ENCODE results near the gene TBC1D9. TPM values are rescaled to one million over a fixed set of nuclear protein-coding genes. Genes with fewer than 3 reads are reported as not detected.

Gene TBC1D9
- total RNA-seq, 1 donor = 28.7 TPM

GRCh38 chr4:140690093-140690492 lies 66.1 kb downstream of the TBC1D9 start:
- H3K4me3 ChIP-seq (ENCODE audit: low read depth, low read length) = no peak overlapping the region
- TF ChIP-seq CTCF (IDR thresholded peaks at IDR 0.05; ENCODE audit: insufficient read depth, low read length) = no peak
- DNase-seq (ENCODE audit: low read depth) = no peak

GRCh38 chr4:140689623-140690022 lies 66.6 kb downstream of the TBC1D9 start:
- no peak overlapping the region for H3K4me3 ChIP-seq (ENCODE audit: low read depth, low read length)
- no peak for TF ChIP-seq CTCF (IDR thresholded peaks at IDR 0.05; ENCODE audit: insufficient read depth, low read length)
- DNase-seq (ENCODE audit: low read depth) = no peak

GRCh38 chr4:140688711-140689598 lies 67.2 kb downstream of the TBC1D9 start:
- no peak for TF ChIP-seq CTCF (IDR thresholded peaks at IDR 0.05; ENCODE audit: insufficient read depth, low read length)
- peak; percentile 16 for DNase-seq (ENCODE audit: low read depth)
- H3K4me3 ChIP-seq (ENCODE audit: low read depth, low read length) = no peak overlapping the region

- H3K4me3 ChIP-seq (ENCODE audit: low read depth, low read length) = no peak overlapping the region
- DNase-seq (ENCODE audit: low read depth) = no peak
- no peak for TF ChIP-seq CTCF (IDR thresholded peaks at IDR 0.05; ENCODE audit: insufficient read depth, low read length)
Observed at GRCh38 chr4:140686796-140687195, 69.4 kb downstream of the TBC1D9 start.

- no peak for DNase-seq (ENCODE audit: low read depth)
Observed at GRCh38 chr4:140684314-140684713, 71.9 kb downstream of the TBC1D9 start.

GRCh38 chr4:140681201-140681600 lies 75.0 kb downstream of the TBC1D9 start:
- no peak overlapping the region for H3K4me3 ChIP-seq (ENCODE audit: low read depth, low read length)
- DNase-seq (ENCODE audit: low read depth) = no peak
- no peak for TF ChIP-seq CTCF (IDR thresholded peaks at IDR 0.05; ENCODE audit: insufficient read depth, low read length)

More at GRCh38 chr4:140684314-140684713, 71.9 kb downstream of the TBC1D9 start:
- TF ChIP-seq CTCF (IDR thresholded peaks at IDR 0.05; ENCODE audit: insufficient read depth, low read length) = no peak
- no peak overlapping the region for H3K4me3 ChIP-seq (ENCODE audit: low read depth, low read length)

All from fibroblast of the aortic adventitia (primary cell).